NOMO-1 treated with DMSO at 0.1 percent for 48 hours (cell line): Measurements from ENCODE around the gene CBY2.
"Not testable (repeated sequence)": the region's sequence is repeated elsewhere in the genome, so short reads cannot be mapped to it uniquely, and the experiment has no call there.

Experiments
- DNase-seq: peaks from one replicate; lab custom pipeline; 2025; ENCODE audit not compliant: unreplicated experiment; lab: John Stamatoyannopoulos, UW

Gene CBY2, protein sequence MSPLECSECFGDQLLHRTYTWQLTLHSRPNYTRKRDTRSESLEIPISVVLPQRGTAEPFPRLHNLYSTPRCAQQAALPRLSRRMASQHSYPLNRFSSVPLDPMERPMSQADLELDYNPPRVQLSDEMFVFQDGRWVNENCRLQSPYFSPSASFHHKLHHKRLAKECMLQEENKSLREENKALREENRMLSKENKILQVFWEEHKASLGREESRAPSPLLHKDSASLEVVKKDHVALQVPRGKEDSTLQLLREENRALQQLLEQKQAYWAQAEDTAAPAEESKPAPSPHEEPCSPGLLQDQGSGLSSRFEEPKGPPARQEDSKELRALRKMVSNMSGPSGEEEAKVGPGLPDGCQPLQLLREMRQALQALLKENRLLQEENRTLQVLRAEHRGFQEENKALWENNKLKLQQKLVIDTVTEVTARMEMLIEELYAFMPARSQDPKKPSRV

GRCh38 chr13:45702088-45702487 is at the start of gene CBY2:
TSS of gene CBY2 (plus strand) at chr13:45702320. CDS start at chr13:45702391, 71 bp downstream.
- no peak for DNase-seq

- DNase-seq, result no peak
These were observed 47.3 kb upstream of the CBY2 start for GRCh38 chr13:45654633-45655349.

DNA sequence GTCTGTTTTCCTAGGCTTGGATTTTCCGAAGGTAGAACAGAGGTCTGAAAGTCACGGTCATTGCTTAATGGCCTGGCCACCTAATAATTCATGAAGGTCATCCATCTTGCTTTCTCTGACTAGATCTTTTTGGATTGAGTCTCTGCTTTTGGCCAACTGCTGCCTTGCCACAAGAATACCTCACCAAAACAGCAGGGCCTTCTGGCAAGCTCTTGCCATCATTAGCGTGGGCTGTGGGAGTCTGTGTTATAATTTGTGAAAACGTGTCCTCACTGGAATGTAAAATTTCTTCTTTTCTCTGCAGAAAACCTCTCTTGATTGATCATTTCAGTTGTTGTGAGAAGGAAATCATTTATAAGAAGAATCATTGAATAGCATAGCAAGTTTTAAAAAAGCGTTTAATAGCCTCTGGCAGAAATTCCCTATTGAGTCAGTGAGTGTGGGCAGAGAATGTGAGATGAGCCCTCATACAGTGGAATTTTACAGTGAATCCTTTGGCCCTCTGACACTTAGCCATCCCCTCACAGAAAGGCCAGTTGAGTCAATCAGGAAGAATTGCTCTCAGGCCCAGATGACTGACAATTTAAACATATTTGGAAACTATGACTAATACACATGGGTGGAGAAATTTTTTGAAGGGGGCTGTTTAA is 43.4 kb upstream of the CBY2 start:
- DNase-seq, result no peak

DNA sequence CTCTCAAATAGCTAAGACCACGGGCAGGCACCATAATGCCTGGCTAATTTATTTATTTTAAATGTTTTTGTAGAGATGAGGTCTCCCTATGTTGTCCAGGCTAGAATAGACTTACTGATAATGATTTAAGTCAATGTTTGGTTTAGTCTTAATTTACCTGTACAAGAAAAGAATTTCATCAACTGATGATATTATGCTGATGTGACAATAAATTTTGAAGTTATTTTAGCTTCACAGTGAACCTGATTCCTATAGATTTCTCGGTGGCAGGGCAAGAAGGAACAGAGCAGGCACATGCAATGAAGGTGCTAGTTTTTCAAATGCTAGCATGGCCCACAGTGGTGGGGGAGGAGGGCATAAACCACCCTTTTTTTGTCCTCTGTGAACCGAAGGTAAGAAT is 42.6 kb upstream of the CBY2 start:
- no peak for DNase-seq

- DNase-seq, result peak; percentile 14
These were observed 41.7 kb upstream of the CBY2 start for GRCh38 chr13:45660458-45660857.

DNA sequence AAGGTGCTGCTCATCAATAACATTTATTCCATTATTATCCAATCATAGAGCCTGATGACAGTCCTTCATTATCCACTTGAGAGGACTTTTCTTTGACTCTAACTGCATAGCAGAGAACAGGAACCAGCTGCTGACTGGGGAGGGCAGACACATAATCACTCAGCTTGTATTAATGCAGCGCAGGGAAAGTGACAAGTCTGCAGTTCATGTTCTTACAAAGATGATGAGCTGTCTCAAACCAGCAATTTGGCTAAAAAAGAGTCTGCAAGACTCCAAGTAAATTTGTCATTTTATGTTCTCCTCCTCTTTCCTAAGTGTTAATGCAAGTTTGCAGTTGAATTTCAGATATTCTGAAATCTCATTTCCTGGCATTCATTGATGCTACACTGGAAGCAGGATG is 40.0 kb upstream of the CBY2 start:
- DNase-seq, result no peak

DNA sequence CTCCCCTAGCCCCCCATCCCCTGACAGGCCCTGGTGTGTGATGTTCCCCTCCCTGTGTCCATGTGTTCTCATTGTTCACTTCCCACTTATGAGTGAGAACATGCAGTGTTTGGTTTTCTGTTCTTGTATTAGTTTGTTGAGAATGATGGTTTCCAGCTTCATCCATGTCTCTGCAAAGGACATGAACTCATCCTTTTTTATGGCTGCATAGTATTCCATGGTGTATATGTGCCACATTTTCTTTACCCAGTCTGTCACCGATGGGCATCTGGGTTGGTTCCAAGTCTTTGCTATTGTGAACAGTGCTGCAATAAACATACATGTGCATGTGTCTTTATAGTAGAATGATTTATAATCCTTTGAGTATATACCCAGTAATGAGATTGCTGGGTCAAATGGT is 39.2 kb upstream of the CBY2 start:
- not testable (repeated sequence) for DNase-seq

GRCh38 chr13:45669626-45670025 is 32.5 kb upstream of the CBY2 start:
- not testable (repeated sequence) for DNase-seq

DNA sequence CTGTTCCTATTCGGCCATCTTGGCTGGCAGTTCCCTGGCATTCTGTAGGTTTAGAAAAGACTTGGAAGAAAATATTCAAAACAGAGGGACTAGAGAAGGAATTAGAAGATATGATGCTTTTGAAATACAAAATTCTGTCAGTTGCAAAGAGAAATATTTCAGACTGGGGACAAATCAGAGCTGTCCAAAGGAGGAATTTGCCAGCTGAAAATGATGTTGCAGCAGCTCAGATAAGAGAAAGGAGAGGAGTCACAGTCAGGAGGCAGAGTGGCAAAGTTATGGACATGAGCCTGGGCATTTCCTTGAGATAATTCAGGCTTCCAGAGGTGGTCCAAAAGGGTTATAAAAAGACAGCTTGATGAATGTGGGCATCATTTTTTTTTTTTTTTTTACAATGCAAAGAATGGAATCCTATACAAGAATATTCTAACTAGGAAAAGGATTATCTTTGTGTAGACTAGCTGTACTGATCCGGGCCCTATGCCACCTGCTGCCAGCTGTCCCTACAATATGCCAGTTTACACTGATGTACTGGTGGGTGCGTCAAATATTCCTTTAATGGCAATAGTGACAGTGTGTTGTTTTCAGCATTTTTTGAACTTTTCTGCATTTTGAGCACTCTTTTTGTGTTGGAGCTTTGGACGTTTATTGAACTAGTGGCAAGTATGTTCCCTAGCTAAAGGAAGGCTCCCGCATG is 31.8 kb upstream of the CBY2 start:
- DNase-seq, result no peak

- DNase-seq, result no peak
These were observed 27.2 kb upstream of the CBY2 start for GRCh38 chr13:45674908-45675307.

GRCh38 chr13:45678282-45678681 is 23.8 kb upstream of the CBY2 start:
- no peak for DNase-seq

- DNase-seq, result no peak
These were observed 21.0 kb upstream of the CBY2 start for GRCh38 chr13:45681113-45681512.

- DNase-seq, result no peak
These were observed 19.6 kb upstream of the CBY2 start for GRCh38 chr13:45682494-45683008.

DNA sequence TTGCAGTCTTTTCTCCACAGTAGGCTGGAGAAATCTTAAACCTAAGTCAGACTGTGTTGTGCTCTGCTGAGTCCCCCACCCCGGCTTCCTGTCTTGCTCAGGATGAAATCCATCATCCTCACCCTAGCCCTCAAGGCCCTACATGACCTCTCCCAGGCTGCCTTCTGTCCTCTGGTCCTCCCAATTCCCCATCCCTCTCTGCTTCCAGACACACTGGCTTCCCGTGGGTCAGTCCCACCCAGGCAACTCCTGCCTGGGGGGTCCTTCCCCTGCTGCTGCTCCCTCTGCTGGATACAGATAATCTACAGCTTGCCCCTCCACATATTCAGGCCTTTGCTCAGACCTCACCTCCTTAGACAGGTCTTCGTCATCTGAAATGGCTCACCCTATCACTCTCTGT is 18.4 kb upstream of the CBY2 start:
- no peak for DNase-seq

DNA sequence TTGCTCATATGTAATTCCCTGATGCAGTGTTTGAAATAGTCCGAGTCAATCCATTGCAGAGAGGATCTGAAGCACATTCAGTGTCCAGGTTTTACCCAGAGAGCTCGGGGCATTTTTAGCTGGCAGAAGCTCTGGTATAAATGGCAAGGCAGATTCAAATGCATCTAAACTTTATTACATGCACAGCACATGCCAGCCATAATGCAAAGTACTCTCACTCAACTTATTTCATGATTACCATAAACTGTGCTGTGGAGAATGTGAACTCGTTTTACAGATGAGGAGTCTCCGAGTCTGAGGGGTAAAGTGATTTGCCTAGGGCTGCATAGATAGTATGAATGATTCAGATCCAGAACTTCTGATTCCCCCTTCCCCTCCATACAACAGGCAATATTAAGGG is 13.5 kb upstream of the CBY2 start:
- DNase-seq, result no peak

- no peak for DNase-seq
These were observed 11.5 kb upstream of the CBY2 start for GRCh38 chr13:45690636-45691035.

DNA sequence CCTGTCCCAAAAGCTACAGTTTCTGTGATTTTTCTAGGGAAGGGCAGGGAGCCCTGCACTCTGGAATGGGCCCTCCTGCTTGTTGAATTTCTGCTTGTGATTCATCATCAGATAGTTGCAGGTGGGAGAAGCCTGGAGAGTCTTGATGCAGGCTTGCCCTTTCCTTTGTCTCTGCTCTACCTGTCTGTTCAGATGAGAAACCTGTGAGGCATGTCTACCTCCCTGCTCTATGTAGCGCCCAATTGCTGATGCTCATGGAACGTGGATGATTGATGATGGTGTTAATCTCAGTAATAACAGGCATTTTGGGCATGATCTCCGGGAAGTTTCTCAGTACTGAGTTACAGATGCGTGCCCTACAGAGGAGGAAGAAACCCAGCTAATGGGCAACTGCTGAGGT is 10.9 kb upstream of the CBY2 start:
- DNase-seq, result no peak

DNA sequence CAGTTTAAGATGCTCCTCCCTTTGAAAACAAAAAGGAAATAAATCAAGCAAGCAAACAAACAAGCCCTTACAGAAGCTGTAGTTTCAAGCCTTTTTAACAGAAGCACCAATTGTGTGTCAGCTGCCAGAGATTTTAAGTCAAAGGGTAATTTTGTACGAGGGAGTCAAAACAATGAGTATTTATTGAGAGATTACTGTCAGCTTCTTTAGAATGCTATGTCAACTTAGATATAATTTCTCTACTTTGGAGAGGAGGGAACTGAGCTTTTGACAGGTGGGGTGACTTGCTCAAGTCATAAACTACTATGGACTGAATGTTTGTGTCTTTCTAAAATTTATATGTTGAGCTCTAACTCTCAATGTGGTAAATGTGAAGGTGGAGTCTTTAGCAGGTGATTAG is 10.5 kb upstream of the CBY2 start:
- DNase-seq, result no peak

DNA sequence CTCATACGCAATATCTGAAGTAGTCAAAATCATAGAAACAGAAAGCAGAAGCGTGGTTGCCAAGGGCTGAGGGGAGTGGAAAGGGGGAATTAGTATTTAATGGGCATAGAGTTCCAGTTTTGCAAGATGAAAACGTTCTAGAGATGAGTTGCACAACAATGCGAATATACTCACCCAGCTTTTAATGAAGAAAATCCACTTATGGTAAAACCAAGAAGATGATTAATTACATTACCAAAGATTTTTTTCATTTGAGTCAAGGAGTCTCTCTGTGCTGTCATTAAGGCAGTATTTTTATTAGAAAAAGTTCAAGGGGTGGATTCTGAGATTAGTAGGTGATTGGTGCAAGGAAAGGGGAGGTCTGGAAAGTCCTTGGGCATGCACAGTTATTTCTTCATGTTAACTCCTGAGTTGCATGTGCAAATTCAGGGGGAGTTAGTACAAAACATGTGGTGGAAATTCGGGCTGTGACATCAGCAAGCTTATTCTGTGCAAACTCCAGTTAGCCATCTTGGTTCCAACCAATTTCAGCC is 6.9 kb upstream of the CBY2 start:
- DNase-seq, result peak; percentile 98

- DNase-seq, result peak; percentile 40
These were observed 5.4 kb upstream of the CBY2 start for GRCh38 chr13:45696610-45697226.
